DMS114 treated with DMSO at 0.1 percent for 48 hours (cell line): Measurements from ENCODE around the gene USP2.
"Not testable (repeated sequence)": the region's sequence is repeated elsewhere in the genome, so short reads cannot be mapped to it uniquely, and the experiment has no call there.

ENCODE experiments used
- DNase-seq: peaks from one replicate; lab custom pipeline; 2025; ENCODE audit not compliant: unreplicated experiment; lab: John Stamatoyannopoulos, UW

The USP2 gene

GRCh38 chr11:119414734-119415133 lies 33.2 kb upstream of the USP2 start:
- DNase-seq, result no peak

GRCh38 chr11:119414321-119414720 lies 32.8 kb upstream of the USP2 start:
- DNase-seq, result no peak

- no peak for DNase-seq
Observed at GRCh38 chr11:119412072-119412471, 30.6 kb upstream of the USP2 start.

- no peak for DNase-seq
Observed at GRCh38 chr11:119410501-119410900, 29.0 kb upstream of the USP2 start.

GRCh38 chr11:119409731-119410130 lies 28.2 kb upstream of the USP2 start:
- no peak for DNase-seq

- no peak for DNase-seq
Observed at GRCh38 chr11:119406005-119406404, 24.5 kb upstream of the USP2 start.

GRCh38 chr11:119405448-119405847 lies 24.0 kb upstream of the USP2 start:
- DNase-seq, result not testable (repeated sequence)

- no peak for DNase-seq
Observed at GRCh38 chr11:119404872-119405271, 23.4 kb upstream of the USP2 start.

GRCh38 chr11:119403021-119403420 lies 21.5 kb upstream of the USP2 start:
- DNase-seq, result no peak

GRCh38 chr11:119402470-119402869 lies 21.0 kb upstream of the USP2 start:
- no peak for DNase-seq

- no peak for DNase-seq
Observed at GRCh38 chr11:119400860-119401259, 19.4 kb upstream of the USP2 start.

GRCh38 chr11:119397740-119398139 lies 16.2 kb upstream of the USP2 start:
- DNase-seq, result no peak

- no peak for DNase-seq
Observed at GRCh38 chr11:119396835-119397234, 15.3 kb upstream of the USP2 start.

GRCh38 chr11:119391275-119391674 lies 9.8 kb upstream of the USP2 start:
- DNase-seq, result no peak

GRCh38 chr11:119389611-119390254 lies 8.2 kb upstream of the USP2 start:
- no peak for DNase-seq

GRCh38 chr11:119388103-119388502 lies 6.6 kb upstream of the USP2 start:
- DNase-seq, result no peak

GRCh38 chr11:119384332-119384731 lies 2.8 kb upstream of the USP2 start:
- DNase-seq, result no peak

- not testable (repeated sequence) for DNase-seq
Observed at GRCh38 chr11:119382513-119382912, 1.0 kb upstream of the USP2 start.

- DNase-seq, result no peak
Observed at GRCh38 chr11:119382101-119382500, 611 bp upstream of the USP2 start.

- no peak for DNase-seq
Observed at GRCh38 chr11:119380827-119381180, 686 bp downstream of the USP2 start.

- DNase-seq, result no peak
Observed at GRCh38 chr11:119380160-119380826, 1.2 kb downstream of the USP2 start.

- no peak for DNase-seq
Observed at GRCh38 chr11:119378851-119379465, 2.5 kb downstream of the USP2 start.
